ENCODE data around the gene IRF9. TPM values are rescaled to one million over a fixed set of nuclear protein-coding genes. Genes with fewer than 3 reads are reported as not detected.

IRF9 gene
- total and polyA plus RNA-seq, 2 experiments from 2014 or later = 8.2 to 8.4 TPM

GRCh38 chr14:24185026-24185425 lies 24.0 kb downstream of the IRF9 start:
- Mint-ChIP-seq H3K4me1 (peaks cover 17% of the 10 kb centered on the region), H3K9me3 (peaks cover 3% of the 10 kb centered on the region; the same call in 2 of the 3 replicates), H3K36me3 (ENCODE audit: low read depth) (peaks cover 76% of the 10 kb centered on the region), H3K4me3 (no peak overlapping the region), H3K27ac (no peak overlapping the region), H3K27me3 (ENCODE audit: insufficient read depth, low read depth, poor library complexity) (peaks cover 28% of the 10 kb centered on the region)
- H3K27ac ChIP-seq (ENCODE audit: low read depth) = no peak overlapping the region
- H4K20me1 ChIP-seq (replicated peaks; ENCODE audit: insufficient read depth) = peaks cover 6% of the 10 kb centered on the region
- no peak for DNase-seq (ENCODE audit: low spot score)
- H3K36me3 ChIP-seq (ENCODE audit: insufficient read depth) = no peaks in the 10 kb centered on the region; the same call in 1 of the 2 replicates
- no peak for ATAC-seq
- H3K4me3 ChIP-seq = no peak overlapping the region
- no peak overlapping the region for H2AFZ ChIP-seq
- no peaks in the 10 kb centered on the region; the same call in 1 of the 2 replicates for H3F3A ChIP-seq (replicated peaks; ENCODE audit: low read depth)
- TF ChIP-seq CTCF (conservative IDR thresholded peaks at IDR 0.05; ENCODE audit: low read depth in 2 of 2) (no peak), REST (IDR thresholded peaks at IDR 0.05; ENCODE audit: unreplicated experiment) (no peak), NANOG (IDR thresholded peaks at IDR 0.05; ENCODE audit: borderline replicate concordance) (no peak), ZNF114 (CRISPR knock-in tag; IDR thresholded peaks at IDR 0.05) (no peak)
- no peak overlapping the region for H3K4me2 ChIP-seq
- peaks cover 13% of the 10 kb centered on the region; the same call in 1 of the 2 replicates for H3K79me2 ChIP-seq (replicated peaks; ENCODE audit: insufficient read depth)
- no peaks in the 10 kb centered on the region for H3K27me3 ChIP-seq (ENCODE audit: insufficient read depth)
- no peaks in the 10 kb centered on the region for H3K9me2 ChIP-seq (ENCODE audit: insufficient read depth)
- H3K4me1 ChIP-seq (ENCODE audit: insufficient read depth) = peaks cover 10% of the 10 kb centered on the region

GRCh38 chr14:24185741-24186140 lies 24.7 kb downstream of the IRF9 start:
- Histone ChIP-seq H3K36me3 (ENCODE audit: insufficient read depth) (no peaks in the 10 kb centered on the region; the same call in 1 of the 2 replicates), H3K4me3 (no peak overlapping the region), H3K79me2 (replicated peaks; ENCODE audit: insufficient read depth) (peaks cover 13% of the 10 kb centered on the region; the same call in 1 of the 2 replicates), H3K9me2 (ENCODE audit: insufficient read depth) (no peaks in the 10 kb centered on the region), H2AFZ (no peak overlapping the region), H3F3A (replicated peaks; ENCODE audit: low read depth) (no peaks in the 10 kb centered on the region; the same call in 1 of the 2 replicates), H3K27ac (ENCODE audit: low read depth) (no peak overlapping the region), H3K27me3 (ENCODE audit: insufficient read depth) (no peaks in the 10 kb centered on the region), H3K4me1 (ENCODE audit: insufficient read depth) (peaks cover 10% of the 10 kb centered on the region), H3K4me2 (no peak overlapping the region), H4K20me1 (replicated peaks; ENCODE audit: insufficient read depth) (peaks cover 6% of the 10 kb centered on the region)
- H3K27ac Mint-ChIP-seq = no peak overlapping the region
- DNase-seq (ENCODE audit: low spot score) = no peak
- TF ChIP-seq CREB1 (CRISPR knock-in tag; IDR thresholded peaks at IDR 0.05; ENCODE audit: low read depth) (no peak), ZNF114 (CRISPR knock-in tag; IDR thresholded peaks at IDR 0.05) (no peak), JUNB (IDR thresholded peaks at IDR 0.05; ENCODE audit: unreplicated experiment) (no peak), ETS1 (IDR thresholded peaks at IDR 0.05) (no peak)
- H3K9me3 Mint-ChIP-seq = peaks cover 3% of the 10 kb centered on the region; the same call in 2 of the 3 replicates
- peaks cover 71% of the 10 kb centered on the region for H3K36me3 Mint-ChIP-seq (ENCODE audit: low read depth)
- peaks cover 17% of the 10 kb centered on the region for H3K4me1 Mint-ChIP-seq
- H3K27me3 Mint-ChIP-seq (ENCODE audit: insufficient read depth, low read depth, poor library complexity) = peaks cover 30% of the 10 kb centered on the region
- H3K4me3 Mint-ChIP-seq = no peak overlapping the region
- no peak for ATAC-seq

Measured in GM23338 (cell line).